Measurements from ENCODE around the gene TK1. TPM values are rescaled to one million over a fixed set of nuclear protein-coding genes. Genes with fewer than 3 reads are reported as not detected.

The TK1 gene
- total RNA-seq, 1 experiment from 2014 or later, result 190 TPM

- no peaks in the 10 kb centered on the region for H3K27me3 ChIP-seq (replicated peaks; ENCODE audit: control insufficient read depth, insufficient read depth, low read length)
- intact Hi-C loops (cut with micrococcal nuclease; ENCODE audit: unreplicated experiment), result no loop called here
These were observed 40.0 kb downstream of the TK1 start for GRCh38 chr17:78146881-78147280.

GRCh38 chr17:78146471-78146869 lies 40.4 kb downstream of the TK1 start:
- Histone ChIP-seq H3K27me3 (replicated peaks; ENCODE audit: control insufficient read depth, insufficient read depth, low read length) (no peaks in the 10 kb centered on the region), H3K4me1 (peaks cover 55% of the 10 kb centered on the region), H3K9me3 (no peaks in the 10 kb centered on the region), H3K36me3 (ENCODE audit: control insufficient read depth, insufficient read depth, low read length) (no peaks in the 10 kb centered on the region), H3K4me3 (ENCODE audit: low read depth, low read length) (no peak overlapping the region)
- intact Hi-C loops (cut with micrococcal nuclease; ENCODE audit: unreplicated experiment), result no loop called here
- H3K9me3 Mint-ChIP-seq (ENCODE audit: unreplicated experiment), result no peaks in the 10 kb centered on the region
- H3K36me3 Mint-ChIP-seq (ENCODE audit: insufficient read depth, unreplicated experiment), result no peaks in the 10 kb centered on the region
- H3K4me3 Mint-ChIP-seq (ENCODE audit: unreplicated experiment), result no peak overlapping the region
- TF ChIP-seq, protein P1, sequence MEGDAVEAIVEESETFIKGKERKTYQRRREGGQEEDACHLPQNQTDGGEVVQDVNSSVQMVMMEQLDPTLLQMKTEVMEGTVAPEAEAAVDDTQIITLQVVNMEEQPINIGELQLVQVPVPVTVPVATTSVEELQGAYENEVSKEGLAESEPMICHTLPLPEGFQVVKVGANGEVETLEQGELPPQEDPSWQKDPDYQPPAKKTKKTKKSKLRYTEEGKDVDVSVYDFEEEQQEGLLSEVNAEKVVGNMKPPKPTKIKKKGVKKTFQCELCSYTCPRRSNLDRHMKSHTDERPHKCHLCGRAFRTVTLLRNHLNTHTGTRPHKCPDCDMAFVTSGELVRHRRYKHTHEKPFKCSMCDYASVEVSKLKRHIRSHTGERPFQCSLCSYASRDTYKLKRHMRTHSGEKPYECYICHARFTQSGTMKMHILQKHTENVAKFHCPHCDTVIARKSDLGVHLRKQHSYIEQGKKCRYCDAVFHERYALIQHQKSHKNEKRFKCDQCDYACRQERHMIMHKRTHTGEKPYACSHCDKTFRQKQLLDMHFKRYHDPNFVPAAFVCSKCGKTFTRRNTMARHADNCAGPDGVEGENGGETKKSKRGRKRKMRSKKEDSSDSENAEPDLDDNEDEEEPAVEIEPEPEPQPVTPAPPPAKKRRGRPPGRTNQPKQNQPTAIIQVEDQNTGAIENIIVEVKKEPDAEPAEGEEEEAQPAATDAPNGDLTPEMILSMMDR (IDR thresholded peaks at IDR 0.05; ENCODE audit: insufficient read depth in 1 of 2, low read depth in 1 of 2, low read length in 1 of 2, severe bottlenecking in 1 of 2, unreplicated experiment in 1 of 2), result no peak
- BruUV-seq (replicated peaks), result no TSS peak
- no peak overlapping the region for H3K27ac Mint-ChIP-seq (ENCODE audit: unreplicated experiment)
- POLR2A ChIA-PET, result no interaction called here
- H3K27me3 Mint-ChIP-seq (ENCODE audit: insufficient read depth, unreplicated experiment), result no peaks in the 10 kb centered on the region
- CTCF ChIA-PET, result no interaction called here
- H3K4me1 Mint-ChIP-seq (ENCODE audit: low read depth, unreplicated experiment), result peaks cover 17% of the 10 kb centered on the region
- no peak for DNase-seq

More at GRCh38 chr17:78146881-78147280, 40.0 kb downstream of the TK1 start:
- no peaks in the 10 kb centered on the region for H3K27me3 Mint-ChIP-seq (ENCODE audit: insufficient read depth, unreplicated experiment)
- peaks cover 56% of the 10 kb centered on the region for H3K4me1 ChIP-seq
- TF ChIP-seq, protein P1 (IDR thresholded peaks at IDR 0.05; ENCODE audit: insufficient read depth in 1 of 2, low read depth in 1 of 2, low read length in 1 of 2, severe bottlenecking in 1 of 2, unreplicated experiment in 1 of 2), result no peak
- ChIA-PET CTCF (no interaction called here), POLR2A (no interaction called here)
- no TSS peak for BruUV-seq (replicated peaks)
- no peak overlapping the region for H3K27ac Mint-ChIP-seq (ENCODE audit: unreplicated experiment)
- no peak overlapping the region for H3K4me3 Mint-ChIP-seq (ENCODE audit: unreplicated experiment)
- no peaks in the 10 kb centered on the region for H3K9me3 ChIP-seq
- no peaks in the 10 kb centered on the region for H3K36me3 ChIP-seq (ENCODE audit: control insufficient read depth, insufficient read depth, low read length)
- H3K4me3 ChIP-seq (ENCODE audit: low read depth, low read length), result no peak overlapping the region
- H3K36me3 Mint-ChIP-seq (ENCODE audit: insufficient read depth, unreplicated experiment), result no peaks in the 10 kb centered on the region
- H3K9me3 Mint-ChIP-seq (ENCODE audit: unreplicated experiment), result no peaks in the 10 kb centered on the region
- H3K4me1 Mint-ChIP-seq (ENCODE audit: low read depth, unreplicated experiment), result peaks cover 18% of the 10 kb centered on the region
- peak in 1 of 2 experiments; percentile 29 for DNase-seq

DNA sequence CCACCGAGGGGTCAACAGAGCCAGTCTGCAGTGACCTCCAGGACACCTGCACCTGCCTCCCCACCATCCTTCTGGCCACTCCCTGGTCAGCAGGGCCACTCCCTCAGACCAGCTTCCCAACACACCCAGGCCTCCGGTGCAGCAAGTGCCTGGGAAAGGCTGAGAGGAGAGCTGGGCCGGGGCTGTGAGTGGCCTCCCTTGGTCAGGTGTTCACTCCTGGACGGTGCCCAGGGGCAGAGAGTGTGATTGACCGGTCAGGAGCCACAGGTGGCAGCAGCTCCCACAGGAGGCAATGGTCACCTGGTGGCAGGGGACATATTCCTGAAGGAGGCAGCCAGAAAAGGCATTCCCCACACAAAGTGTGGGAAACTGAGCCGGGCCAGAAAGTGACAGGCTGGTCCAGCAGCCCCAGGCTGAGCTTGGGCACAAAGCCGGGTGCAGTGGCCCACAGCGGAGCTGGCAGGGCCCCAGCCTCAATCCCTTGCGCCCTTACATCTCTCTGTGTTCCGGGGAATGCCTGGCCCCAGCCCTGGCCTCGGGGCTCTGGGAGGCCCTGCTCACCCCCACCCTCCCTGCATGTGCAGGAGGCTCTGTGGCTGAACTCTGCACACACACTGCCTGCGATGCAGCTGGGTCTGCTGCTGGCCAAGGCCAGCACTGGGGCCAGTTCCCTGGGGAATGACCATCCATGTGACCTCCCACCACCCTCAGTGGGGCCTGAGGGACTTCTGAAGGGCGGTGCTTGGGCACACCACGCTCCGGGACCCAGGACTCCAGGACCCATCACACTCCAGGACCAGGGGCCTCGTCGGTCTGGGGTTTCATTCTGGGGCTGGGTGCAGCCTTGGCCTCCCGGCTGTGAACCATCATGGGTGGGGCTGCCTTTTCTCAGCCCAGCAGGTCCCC lies 41.9 kb downstream of the TK1 start:
- ChIA-PET POLR2A (interaction anchor here (0.5 kb wide), 1 partner anchor 59 kb away, joined by 11 read pairs; no protein-coding TSS in a partner anchor), CTCF (no interaction called here)
- intact Hi-C loops (cut with micrococcal nuclease; ENCODE audit: unreplicated experiment), result no loop called here
- TF ChIP-seq, protein P1 (IDR thresholded peaks at IDR 0.05; ENCODE audit: insufficient read depth in 1 of 2, low read depth in 1 of 2, low read length in 1 of 2, severe bottlenecking in 1 of 2, unreplicated experiment in 1 of 2), result no peak
- peak in 1 of 2 experiments; percentile 51 for DNase-seq
- Histone ChIP-seq H3K4me3 (ENCODE audit: low read depth, low read length) (no peak overlapping the region), H3K4me1 (peaks cover 49% of the 10 kb centered on the region), H3K9me3 (no peaks in the 10 kb centered on the region), H3K36me3 (ENCODE audit: control insufficient read depth, insufficient read depth, low read length) (no peaks in the 10 kb centered on the region), H3K27me3 (replicated peaks; ENCODE audit: control insufficient read depth, insufficient read depth, low read length) (no peaks in the 10 kb centered on the region)
- Mint-ChIP-seq H3K4me3 (ENCODE audit: unreplicated experiment) (no peak overlapping the region), H3K9me3 (ENCODE audit: unreplicated experiment) (no peaks in the 10 kb centered on the region), H3K27me3 (ENCODE audit: insufficient read depth, unreplicated experiment) (no peaks in the 10 kb centered on the region), H3K27ac (ENCODE audit: unreplicated experiment) (no peak overlapping the region), H3K4me1 (ENCODE audit: low read depth, unreplicated experiment) (peaks cover 12% of the 10 kb centered on the region), H3K36me3 (ENCODE audit: insufficient read depth, unreplicated experiment) (peaks cover 6% of the 10 kb centered on the region)
- no TSS peak for BruUV-seq (replicated peaks)
